ENCODE results near the gene CRABP1. TPM values are rescaled to one million over a fixed set of nuclear protein-coding genes. Genes with fewer than 3 reads are reported as not detected.

The CRABP1 gene
- total RNA-seq, 2 experiments from 2014 or later: not detected

- Histone ChIP-seq H3K4me1 (ENCODE audit: insufficient read depth, low read length, poor library complexity, severe bottlenecking) (no peaks in the 10 kb centered on the region), H4K20me1 (ENCODE audit: insufficient read depth, low read length) (no peaks in the 10 kb centered on the region), H2AFZ (ENCODE audit: low read length) (no peak overlapping the region), H3K9me2 (ENCODE audit: insufficient read depth, low read length) (no peaks in the 10 kb centered on the region), H3K36me3 (ENCODE audit: insufficient read depth, low read length) (no peaks in the 10 kb centered on the region), H3K79me2 (ENCODE audit: insufficient read depth, low read depth, low read length) (no peaks in the 10 kb centered on the region), H3K4me2 (ENCODE audit: low read length) (no peak overlapping the region), H3K9me3 (ENCODE audit: low read length) (no peaks in the 10 kb centered on the region), H3K4me3 (ENCODE audit: low read depth, low read length, poor library complexity, severe bottlenecking) (no peak overlapping the region), H3K27ac (ENCODE audit: low read depth, low read length, poor library complexity, severe bottlenecking) (no peak overlapping the region)
- intact Hi-C loops (cut with micrococcal nuclease; ENCODE audit: unreplicated experiment): no loop called here
- BruUV-seq (replicated peaks): no TSS peak
- TF ChIP-seq CTCF (conservative IDR thresholded peaks at IDR 0.05; ENCODE audit: low read length) (no peak), EZH2phosphoT487 (IDR thresholded peaks at IDR 0.05; ENCODE audit: borderline replicate concordance, low read depth, low read length) (no peak)
- ChIA-PET POLR2A (interaction anchor here (0.7 kb wide), 1 partner anchor 8 kb away, joined by 3 read pairs; no protein-coding TSS in a partner anchor), CTCF (ENCODE audit: unreplicated experiment) (no interaction called here)
- no peak for DNase-seq (ENCODE audit: low spot score)
Measured at GRCh38 chr15:78360958-78361718, 21.0 kb downstream of the CRABP1 start.

GRCh38 chr15:78361771-78362506 lies 21.8 kb downstream of the CRABP1 start:
- no peaks in the 10 kb centered on the region for H3K79me2 ChIP-seq (ENCODE audit: insufficient read depth, low read depth, low read length)
- H3K36me3 ChIP-seq (ENCODE audit: insufficient read depth, low read length): no peaks in the 10 kb centered on the region
- no peak overlapping the region for H3K27ac ChIP-seq (ENCODE audit: low read depth, low read length, poor library complexity, severe bottlenecking)
- ChIA-PET POLR2A (interaction anchor here (0.5 to 0.7 kb wide), 3 partner anchors 9 to 20 kb away, joined by 3 to 4 read pairs (median 3); no protein-coding TSS in a partner anchor), CTCF (ENCODE audit: unreplicated experiment) (no interaction called here)
- no peak for TF ChIP-seq CTCF (conservative IDR thresholded peaks at IDR 0.05; ENCODE audit: low read length)
- no peak for TF ChIP-seq EZH2phosphoT487 (IDR thresholded peaks at IDR 0.05; ENCODE audit: borderline replicate concordance, low read depth, low read length)
- no peaks in the 10 kb centered on the region for H4K20me1 ChIP-seq (ENCODE audit: insufficient read depth, low read length)
- no peaks in the 10 kb centered on the region for H3K9me2 ChIP-seq (ENCODE audit: insufficient read depth, low read length)
- BruUV-seq (replicated peaks): no TSS peak
- no peak overlapping the region for H2AFZ ChIP-seq (ENCODE audit: low read length)
- no peak overlapping the region for H3K4me2 ChIP-seq (ENCODE audit: low read length)
- no peaks in the 10 kb centered on the region for H3K9me3 ChIP-seq (ENCODE audit: low read length)
- no peak for DNase-seq (ENCODE audit: low spot score)
- H3K4me3 ChIP-seq (ENCODE audit: low read depth, low read length, poor library complexity, severe bottlenecking): no peak overlapping the region
- no peaks in the 10 kb centered on the region for H3K4me1 ChIP-seq (ENCODE audit: insufficient read depth, low read length, poor library complexity, severe bottlenecking)
- intact Hi-C loops (cut with micrococcal nuclease; ENCODE audit: unreplicated experiment): no loop called here

All from OCI-LY7 (cell line).